Trophoblast cell (in vitro differentiated cells and primary cell): Measurements from ENCODE around the gene PHAF1.

Experiments
- DNase-seq, 2 donors: peaks; one replicate each; pipeline ENCODE4 v3.0.0-alpha.2; 2016
- H2AFZ ChIP-seq: 2 replicates; pipeline ENCODE4 v1.6.1; 2013; ENCODE audit warnings: low read length, moderate library complexity, mild to moderate bottlenecking; ENCODE audit not compliant: insufficient read depth, poor library complexity
- H2AK5ac ChIP-seq: 2 replicates; pipeline ENCODE4 v1.6.1; 2013; ENCODE audit warnings: mild to moderate bottlenecking, low read length
- H2BK120ac ChIP-seq: 2 replicates; pipeline ENCODE4 v1.6.1; 2013; ENCODE audit warnings: low read length, mild to moderate bottlenecking, moderate library complexity; ENCODE audit not compliant: insufficient read depth, poor library complexity
- H2BK12ac ChIP-seq: 2 replicates; pipeline ENCODE4 v1.6.1; 2013; ENCODE audit warnings: mild to moderate bottlenecking, low read length, moderate library complexity
- H2BK5ac ChIP-seq: 2 replicates; pipeline ENCODE4 v1.6.1; 2013; ENCODE audit warnings: low read length, low read depth, moderate library complexity, mild to moderate bottlenecking; ENCODE audit not compliant: poor library complexity
- H3K14ac ChIP-seq: 2 replicates; pipeline ENCODE4 v1.6.1; 2013; ENCODE audit warnings: mild to moderate bottlenecking, low read length
- H3K18ac ChIP-seq: 2 replicates; pipeline ENCODE4 v1.6.1; 2013; ENCODE audit warnings: mild to moderate bottlenecking, low read length
- H3K23ac ChIP-seq: 2 replicates; pipeline ENCODE4 v1.6.1; 2013; ENCODE audit warnings: low read length
- H3K27ac ChIP-seq: 2 replicates; pipeline ENCODE4 v1.5.1; 2013; ENCODE audit warnings: low read depth, mild to moderate bottlenecking, inconsistent platforms, low read length, moderate library complexity
- H3K27me3 ChIP-seq: 2 replicates; pipeline ENCODE4 v1.6.1; 2013; ENCODE audit warnings: inconsistent platforms, mild to moderate bottlenecking, low read length, moderate library complexity; ENCODE audit not compliant: insufficient read depth
- H3K36me3 ChIP-seq, 2 experiments: 1 replicate in 1 of 2; 2 replicates in 1 of 2; pipeline ENCODE4 v1.6.1; 2013; ENCODE audit warnings: low read length in 2 of 2, mild to moderate bottlenecking in 2 of 2, moderate library complexity in 1 of 2; ENCODE audit not compliant: insufficient read depth in 2 of 2, control insufficient read depth in 1 of 2
- H3K4ac ChIP-seq: 2 replicates; pipeline ENCODE4 v1.6.1; 2013; ENCODE audit warnings: low read depth, mild to moderate bottlenecking, low read length, moderate library complexity
- H3K4me1 ChIP-seq, 2 experiments: 1 replicate in 1 of 2; 2 replicates in 1 of 2; pipeline ENCODE4 v1.6.1; 2013; ENCODE audit warnings: low read length in 2 of 2, mild to moderate bottlenecking in 2 of 2, moderate library complexity in 1 of 2; ENCODE audit not compliant: insufficient read depth in 2 of 2, control insufficient read depth in 1 of 2
- H3K4me2 ChIP-seq: 2 replicates; pipeline ENCODE4 v1.6.1; 2013; ENCODE audit warnings: inconsistent platforms, mild to moderate bottlenecking, low read length, moderate library complexity
- H3K4me3 ChIP-seq: 2 replicates; pipeline ENCODE4 v1.5.1; 2013; ENCODE audit warnings: mild to moderate bottlenecking, low read depth, low read length, inconsistent platforms
- H3K79me1 ChIP-seq: one replicate; pipeline ENCODE4 v1.6.1; 2013; ENCODE audit warnings: low read length
- H3K79me2 ChIP-seq: 2 replicates; pipeline ENCODE4 v1.6.1; 2013; ENCODE audit warnings: low read length, mild to moderate bottlenecking; ENCODE audit not compliant: control insufficient read depth, insufficient read depth, poor library complexity
- H3K9ac ChIP-seq: 2 replicates; pipeline ENCODE4 v1.6.1; 2013; ENCODE audit warnings: mild to moderate bottlenecking, low read length
- H3K9me3 ChIP-seq: 2 replicates; pipeline ENCODE4 v1.6.1; 2013; ENCODE audit warnings: low read depth, mild to moderate bottlenecking, control low read depth, inconsistent platforms, low read length; ENCODE audit not compliant: insufficient read depth
- H4K12ac ChIP-seq: 2 replicates; pipeline ENCODE4 v1.6.1; 2013; ENCODE audit warnings: low read depth, mild to moderate bottlenecking, low read length, moderate library complexity
- H4K8ac ChIP-seq: 2 replicates; pipeline ENCODE4 v1.6.1; 2013; ENCODE audit warnings: low read depth, mild to moderate bottlenecking, low read length, moderate library complexity
- H4K91ac ChIP-seq: one replicate; pipeline ENCODE4 v1.6.1; 2013; ENCODE audit warnings: low read depth, mild to moderate bottlenecking, low read length, moderate library complexity
- WGBS: extraction: QIAGEN DNeasy Blood & Tissue Kit; methylation state at CpG from one replicate; pipeline ENCODE4 v1.1.7; 2013; ENCODE audit warnings: missing lambda C conversion rate; ENCODE audit not compliant: insufficient read length, insufficient coverage; ENCODE audit errors: extremely low coverage; 5-methylcytosine and 5-hydroxymethylcytosine counted together

Gene PHAF1

DNA sequence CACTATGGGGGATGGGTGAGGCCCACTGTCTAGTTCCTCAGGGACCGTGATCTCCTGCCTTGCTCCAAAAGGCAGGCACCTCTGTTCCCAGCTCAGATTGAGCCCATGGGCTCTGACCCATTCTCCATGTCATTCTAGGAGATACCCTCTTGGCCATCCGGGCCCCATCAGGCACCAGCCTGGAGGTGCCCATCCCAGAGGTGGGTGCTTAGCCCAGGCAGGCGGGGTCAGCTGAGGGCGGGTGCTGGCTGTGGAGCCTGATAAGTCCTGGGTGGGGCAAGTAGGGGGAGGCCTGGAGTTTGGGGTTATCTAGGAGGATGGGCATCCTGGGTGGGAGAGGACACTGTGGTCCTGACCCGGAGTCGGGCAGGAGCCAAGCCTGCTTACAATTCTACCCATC is 84.5 kb downstream of the PHAF1 start:
- Histone ChIP-seq H2AFZ (no peak overlapping the region), H3K14ac (no peak overlapping the region), H3K36me3 (peaks cover 51 to 52% of the 10 kb centered on the region in 2 experiments), H3K9ac (no peak overlapping the region), H3K18ac (no peak overlapping the region), H2BK12ac (no peak overlapping the region), H2BK120ac (no peak overlapping the region), H3K23ac (no peak overlapping the region), H3K9me3 (no peaks in the 10 kb centered on the region), H3K79me2 (peaks cover 10% of the 10 kb centered on the region), H4K12ac (no peak overlapping the region), H3K27me3 (no peaks in the 10 kb centered on the region), H2AK5ac (no peak overlapping the region), H3K4me1 (peaks cover 15 to 29% of the 10 kb centered on the region in 2 experiments), H3K4me3 (no peak overlapping the region), H3K79me1 (peaks cover 13% of the 10 kb centered on the region), H3K4me2 (no peak overlapping the region), H4K91ac (no peak overlapping the region), H3K27ac (no peak overlapping the region), H2BK5ac (no peak overlapping the region), H4K8ac (no peak overlapping the region), H3K4ac (no peak overlapping the region)
- no CpG with 5 or more reads among the region's 6 CpGs for WGBS
- no peak for DNase-seq

DNA sequence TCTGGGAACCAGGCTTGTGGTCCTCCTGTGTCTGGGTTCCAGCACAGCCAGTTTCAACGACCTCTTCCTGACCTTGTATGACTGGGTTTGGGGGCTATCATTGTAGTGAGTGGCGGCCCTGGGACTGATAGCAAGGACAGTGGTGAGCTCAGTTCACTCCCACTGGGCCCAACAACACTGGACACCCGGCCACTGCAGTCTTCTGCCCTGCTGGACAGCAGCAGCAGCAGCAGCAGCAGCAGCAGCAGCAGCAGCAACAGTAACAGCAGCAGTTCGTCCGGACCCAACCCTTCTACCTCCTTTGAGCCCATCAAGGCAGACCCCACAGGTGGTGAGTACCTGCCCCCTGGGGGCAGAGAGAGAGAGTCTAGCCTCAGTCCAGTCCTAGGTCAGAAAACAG is 85.9 kb downstream of the PHAF1 start:
- no CpG with 5 or more reads among the region's 5 CpGs for WGBS
- H3K4me3 ChIP-seq, result no peak overlapping the region

DNA sequence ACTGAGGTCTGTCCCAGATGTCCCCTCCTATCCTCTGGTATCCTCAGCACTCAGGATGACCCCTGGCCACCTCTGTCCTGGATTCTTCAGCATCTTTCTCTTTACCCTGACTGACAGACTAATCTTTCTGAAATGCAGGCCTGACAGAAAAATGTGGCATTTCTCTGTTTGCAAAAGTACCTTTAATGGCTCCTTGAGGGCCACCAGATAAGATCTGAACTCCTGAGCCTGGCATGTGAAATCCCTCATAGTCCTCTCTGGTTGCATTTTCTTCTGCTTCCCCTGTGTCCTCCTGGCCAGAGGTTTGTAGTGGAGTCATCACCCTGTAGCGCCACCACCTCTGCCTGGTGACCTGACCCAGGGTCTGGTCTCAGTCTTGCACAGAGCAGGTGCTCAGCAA is 87.1 kb downstream of the PHAF1 start:
- H3K36me3 ChIP-seq, result peaks cover 61 to 64% of the 10 kb centered on the region in 2 experiments
- no peak overlapping the region for H3K27ac ChIP-seq
- H3K23ac ChIP-seq, result no peak overlapping the region
- peaks cover 10% of the 10 kb centered on the region for H3K79me2 ChIP-seq
- no peak overlapping the region for H3K4me2 ChIP-seq
- H2AK5ac ChIP-seq, result no peak overlapping the region
- no peak overlapping the region for H2BK120ac ChIP-seq
- H3K79me1 ChIP-seq, result peaks cover 13% of the 10 kb centered on the region
- H3K9me3 ChIP-seq, result no peaks in the 10 kb centered on the region
- peaks cover 21 to 30% of the 10 kb centered on the region in 2 experiments for H3K4me1 ChIP-seq
- no peaks in the 10 kb centered on the region for H3K27me3 ChIP-seq
- DNase-seq, result peak; percentile 88 to 97
- WGBS, result no CpG with 5 or more reads among the region's 1 CpG
- no peak overlapping the region for H3K18ac ChIP-seq
- no peak overlapping the region for H3K9ac ChIP-seq
- H2AFZ ChIP-seq, result no peak overlapping the region
- no peak overlapping the region for H3K4me3 ChIP-seq
- no peak overlapping the region for H3K14ac ChIP-seq
- H4K8ac ChIP-seq, result no peak overlapping the region
- no peak overlapping the region for H3K4ac ChIP-seq
- no peak overlapping the region for H2BK5ac ChIP-seq
- H2BK12ac ChIP-seq, result no peak overlapping the region
- H4K12ac ChIP-seq, result no peak overlapping the region
- no peak overlapping the region for H4K91ac ChIP-seq

More for the DNA sequence above, 85.9 kb downstream of the PHAF1 start:
- no peak overlapping the region for H2BK120ac ChIP-seq
- H4K91ac ChIP-seq, result no peak overlapping the region
- H3K18ac ChIP-seq, result no peak overlapping the region
- no peak overlapping the region for H2AK5ac ChIP-seq
- no peak for DNase-seq
- no peak overlapping the region for H3K27ac ChIP-seq
- H3K36me3 ChIP-seq, result peaks cover 54 to 55% of the 10 kb centered on the region in 2 experiments
- H2AFZ ChIP-seq, result no peak overlapping the region
- H3K4me1 ChIP-seq, result peaks cover 21 to 34% of the 10 kb centered on the region in 2 experiments
- no peak overlapping the region for H4K8ac ChIP-seq
- no peaks in the 10 kb centered on the region for H3K27me3 ChIP-seq
- H3K14ac ChIP-seq, result no peak overlapping the region
- no peak overlapping the region for H4K12ac ChIP-seq
- no peak overlapping the region for H2BK5ac ChIP-seq
- no peak overlapping the region for H3K4ac ChIP-seq
- H3K9ac ChIP-seq, result no peak overlapping the region
- no peak overlapping the region for H3K23ac ChIP-seq
- no peak overlapping the region for H2BK12ac ChIP-seq
- H3K4me2 ChIP-seq, result no peak overlapping the region
- H3K79me1 ChIP-seq, result peaks cover 13% of the 10 kb centered on the region
- H3K9me3 ChIP-seq, result no peaks in the 10 kb centered on the region
- peaks cover 10% of the 10 kb centered on the region for H3K79me2 ChIP-seq

DNA sequence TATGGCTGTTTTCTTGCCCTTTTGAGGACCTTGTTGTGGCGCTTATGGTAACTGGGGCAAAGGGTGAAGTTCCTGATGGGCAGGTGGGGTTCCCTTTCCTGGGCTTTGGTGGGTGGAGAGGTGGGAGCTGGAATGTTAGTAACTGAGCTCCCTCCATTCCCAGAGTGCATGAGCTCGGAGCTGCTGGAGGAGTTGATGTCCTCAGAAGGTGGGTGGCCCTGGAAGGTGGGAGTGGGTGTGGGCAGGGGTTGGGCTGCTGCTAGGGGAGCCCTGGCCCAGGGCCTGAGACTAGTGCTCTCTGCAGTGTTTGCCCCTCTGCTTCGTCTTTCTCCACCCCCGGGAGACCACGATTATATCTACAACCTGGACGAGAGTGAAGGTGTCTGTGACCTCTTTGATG is 88.0 kb downstream of the PHAF1 start:
- H3K4me3 ChIP-seq, result no peak overlapping the region
- H3K23ac ChIP-seq, result no peak overlapping the region
- no peak overlapping the region for H3K9ac ChIP-seq
- H2AFZ ChIP-seq, result no peak overlapping the region
- peaks cover 3% of the 10 kb centered on the region for H3K79me2 ChIP-seq
- peaks cover 8% of the 10 kb centered on the region for H3K79me1 ChIP-seq
- H3K4me1 ChIP-seq, result peaks cover 19 to 27% of the 10 kb centered on the region in 2 experiments
- no peaks in the 10 kb centered on the region for H3K27me3 ChIP-seq
- H2BK5ac ChIP-seq, result no peak overlapping the region
- H3K27ac ChIP-seq, result no peak overlapping the region
- no peak overlapping the region for H4K12ac ChIP-seq
- no peak overlapping the region for H4K8ac ChIP-seq
- H2AK5ac ChIP-seq, result no peak overlapping the region
- no peak overlapping the region for H4K91ac ChIP-seq
- H3K4ac ChIP-seq, result no peak overlapping the region
- H3K9me3 ChIP-seq, result no peaks in the 10 kb centered on the region
- no peak overlapping the region for H3K14ac ChIP-seq
- no peak overlapping the region for H2BK120ac ChIP-seq
- no peak overlapping the region for H2BK12ac ChIP-seq
- H3K36me3 ChIP-seq, result peaks cover 69 to 72% of the 10 kb centered on the region in 2 experiments
- WGBS, result no CpG with 5 or more reads among the region's 6 CpGs
- no peak overlapping the region for H3K4me2 ChIP-seq
- no peak overlapping the region for H3K18ac ChIP-seq
- no peak for DNase-seq
